ENCODE results near the gene OSR1.

DNA sequence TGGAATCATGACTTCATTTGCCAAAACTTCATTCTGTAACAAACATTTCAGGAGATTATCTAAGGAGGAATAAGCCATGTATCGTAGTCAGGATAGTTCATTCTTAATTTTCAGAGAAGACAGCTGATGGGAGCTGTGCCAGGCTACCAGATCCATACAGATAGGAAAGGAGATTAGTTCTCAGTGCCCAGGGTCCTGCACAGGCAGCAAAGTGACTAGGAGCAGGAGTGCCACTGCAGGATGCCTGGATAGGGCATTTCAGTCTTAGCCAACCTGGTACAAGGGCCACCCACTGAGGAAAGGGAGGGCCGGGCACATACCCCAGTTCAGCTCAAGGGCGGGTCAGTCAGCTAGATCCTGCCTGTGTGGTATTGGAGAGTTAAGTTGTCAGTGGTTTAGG is 6.7 kb upstream of the OSR1 start:
- TF ChIP-seq CTCF (conservative IDR thresholded peaks at IDR 0.05; ENCODE audit: low read depth in 2 of 2), result no peak
- no peak for TF ChIP-seq ZNF331 (CRISPR knock-in tag; IDR thresholded peaks at IDR 0.05; ENCODE audit: low read depth)
- TF ChIP-seq REST (IDR thresholded peaks at IDR 0.05; ENCODE audit: unreplicated experiment), result no peak
- no peak for TF ChIP-seq JUNB (IDR thresholded peaks at IDR 0.05; ENCODE audit: unreplicated experiment)
- TF ChIP-seq POLR2AphosphoS5 (IDR thresholded peaks at IDR 0.05; ENCODE audit: low read depth), result no peak
- TF ChIP-seq EZH2phosphoT487 (IDR thresholded peaks at IDR 0.05; ENCODE audit: unreplicated experiment), result no peak
- no peak for TF ChIP-seq EZH2 (IDR thresholded peaks at IDR 0.05; ENCODE audit: low read depth, unreplicated experiment)

All from GM23338 (cell line).